CD1c-positive myeloid dendritic cell (primary cell): ENCODE results near the gene IL22RA1.

Experiments used
- DNase-seq: peaks from one replicate; pipeline ENCODE4 v3.0.0-alpha.2; 2016; ENCODE audit errors: extremely low spot score

The IL22RA1 gene

DNA sequence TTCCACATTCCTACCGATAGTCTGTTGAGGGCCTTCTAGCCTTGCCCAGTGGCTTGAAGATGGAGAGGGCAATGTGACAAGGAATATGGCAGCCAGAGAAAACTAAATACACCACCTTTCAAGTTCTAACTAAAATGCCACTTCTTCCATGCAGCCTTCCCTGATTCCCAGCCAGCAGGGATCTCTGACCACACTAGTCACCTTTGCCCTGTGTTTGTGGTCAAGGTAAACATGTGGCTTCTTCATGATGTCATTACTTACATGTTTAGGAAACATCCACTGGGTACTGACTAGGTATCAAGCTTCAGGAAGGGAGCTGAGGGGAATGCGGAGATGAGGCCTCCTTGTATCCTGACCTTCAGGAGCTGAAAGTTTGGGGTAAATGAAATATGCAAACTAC is 22.6 kb upstream of the IL22RA1 start:
- DNase-seq: no peak

DNA sequence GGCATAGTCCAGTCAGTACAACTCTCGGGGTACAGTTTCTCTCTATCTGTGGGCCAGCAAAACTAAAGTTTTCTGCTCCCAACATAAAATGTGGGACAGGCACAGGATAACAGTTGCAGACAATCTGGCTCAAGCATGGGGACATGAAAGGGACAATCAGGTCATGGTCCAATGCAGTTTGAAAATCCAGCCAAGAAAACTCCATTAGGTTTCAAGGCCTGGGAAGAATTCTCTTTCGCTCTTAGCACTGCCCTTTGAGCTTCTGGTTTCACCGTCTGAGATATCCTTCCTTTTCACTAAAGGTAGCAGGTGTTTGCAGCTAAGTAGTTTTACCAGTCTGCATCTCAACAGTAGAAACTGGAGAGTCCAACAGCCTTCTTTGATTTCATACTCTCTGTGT is 21.1 kb upstream of the IL22RA1 start:
- DNase-seq: no peak

DNA sequence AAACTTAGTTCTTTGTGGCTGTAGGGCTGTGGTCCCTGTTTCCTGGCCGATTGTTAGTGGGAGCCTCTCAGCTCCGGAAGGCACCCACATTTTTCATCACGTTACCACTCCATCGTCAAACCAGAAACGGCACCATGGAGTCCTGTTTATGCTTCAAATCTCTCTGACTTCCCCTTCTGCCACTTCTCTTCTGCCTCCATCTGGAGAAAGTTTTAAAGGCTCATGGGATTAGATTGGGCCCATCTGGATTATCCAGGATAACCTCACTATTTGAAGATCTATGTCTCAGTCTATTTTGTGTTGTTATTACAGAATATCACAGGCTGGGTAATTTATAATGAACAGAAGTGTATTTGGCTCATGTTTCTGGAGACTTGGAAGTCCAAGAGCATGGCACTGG is 19.3 kb upstream of the IL22RA1 start:
- DNase-seq: no peak

GRCh38 chr1:24161270-24161669 is 18.3 kb upstream of the IL22RA1 start:
- DNase-seq: no peak

DNA sequence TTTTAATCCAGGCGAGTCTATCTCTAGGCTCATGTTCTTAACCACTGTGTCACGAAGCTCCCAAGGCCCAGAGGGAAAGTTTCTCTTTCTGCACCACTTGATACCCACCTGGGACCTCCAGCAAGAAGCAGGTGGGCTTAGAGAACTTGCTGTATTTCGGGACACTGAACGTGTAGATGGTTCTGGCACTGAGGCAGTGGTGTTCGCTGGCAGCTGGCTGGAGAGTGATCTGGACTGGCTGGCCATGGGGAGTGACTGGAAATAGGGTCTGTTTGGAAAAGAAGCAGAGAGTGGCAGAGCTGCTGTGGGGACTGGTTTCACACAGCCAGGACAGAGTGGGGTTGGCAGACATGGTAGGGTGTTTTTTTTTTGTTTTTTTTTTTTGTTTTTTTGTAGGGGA is 16.4 kb upstream of the IL22RA1 start:
- DNase-seq: no peak

- DNase-seq: no peak
Measured at GRCh38 chr1:24157918-24158481, 15.1 kb upstream of the IL22RA1 start.

DNA sequence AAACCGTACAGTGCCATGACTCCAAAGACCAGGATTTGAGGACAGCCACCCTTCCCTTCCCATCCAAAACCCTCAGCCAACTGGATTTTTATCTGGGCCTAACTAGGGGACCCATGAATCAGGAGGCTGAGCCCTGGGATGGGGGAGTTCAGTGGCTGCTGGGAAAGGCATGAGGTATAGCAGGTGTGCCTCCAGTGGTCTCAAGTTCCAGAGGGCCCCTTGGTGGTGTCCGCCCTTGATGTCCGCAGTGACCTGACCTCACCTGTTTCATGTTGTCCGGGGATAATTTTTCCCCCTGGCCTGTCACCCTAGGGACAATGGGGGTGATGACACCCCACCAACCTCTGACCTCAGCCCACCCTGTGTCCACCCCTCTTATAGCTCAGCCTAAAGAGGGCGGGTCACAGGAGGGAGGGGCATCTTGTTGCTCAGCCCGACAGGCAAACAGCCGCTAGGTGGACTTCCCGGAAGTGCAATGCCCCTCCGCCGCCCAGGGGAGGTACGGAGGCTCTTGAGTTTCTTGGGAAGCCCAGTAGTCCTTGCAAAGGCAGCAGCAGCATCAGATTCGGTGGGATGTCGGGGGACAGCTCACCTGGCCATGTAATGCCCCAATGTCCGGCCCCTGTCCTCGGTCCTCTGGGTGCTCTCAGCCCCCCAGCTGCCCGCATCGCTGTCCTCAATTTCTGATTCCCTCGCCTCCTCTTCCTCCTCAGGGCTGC is 13.8 kb upstream of the IL22RA1 start:
- DNase-seq: no peak

DNA sequence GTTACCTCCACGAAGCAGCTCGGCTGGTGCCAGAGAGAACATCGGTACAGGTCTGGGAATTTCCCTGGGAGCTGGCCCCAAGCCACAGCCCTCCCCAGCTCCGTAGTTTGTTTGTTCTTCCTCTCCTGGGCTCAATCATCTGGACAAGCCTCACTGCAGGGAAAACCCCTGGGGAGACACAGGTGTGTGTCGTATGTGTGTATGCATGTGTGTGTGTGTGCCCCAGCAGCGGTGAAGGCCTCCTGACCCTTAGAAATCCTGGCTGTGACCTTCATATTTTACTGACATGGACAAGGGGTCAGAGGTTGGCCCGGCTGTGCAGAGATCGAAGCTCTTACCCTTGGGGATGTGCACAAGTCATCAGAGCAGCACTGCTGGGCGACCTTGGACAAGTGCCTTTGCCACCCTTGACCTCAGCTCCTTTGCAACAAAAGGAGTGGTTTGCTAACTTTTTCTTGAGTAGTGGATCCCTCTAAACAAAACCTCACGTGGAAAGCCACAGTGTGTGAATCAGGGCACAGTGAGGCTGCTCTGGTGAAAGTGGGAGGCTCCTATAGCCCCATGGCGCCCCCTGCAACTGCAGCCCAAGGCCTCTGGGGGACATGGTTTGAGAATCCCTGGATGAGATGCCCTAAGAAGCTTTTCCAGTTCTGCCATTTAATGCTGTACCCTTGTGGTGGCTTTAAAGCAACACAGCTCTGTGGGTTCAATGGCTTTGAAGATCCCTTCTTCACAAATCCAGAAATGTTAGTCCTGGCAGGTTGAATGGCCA is 12.3 kb upstream of the IL22RA1 start:
- peak; percentile 7 for DNase-seq

DNA sequence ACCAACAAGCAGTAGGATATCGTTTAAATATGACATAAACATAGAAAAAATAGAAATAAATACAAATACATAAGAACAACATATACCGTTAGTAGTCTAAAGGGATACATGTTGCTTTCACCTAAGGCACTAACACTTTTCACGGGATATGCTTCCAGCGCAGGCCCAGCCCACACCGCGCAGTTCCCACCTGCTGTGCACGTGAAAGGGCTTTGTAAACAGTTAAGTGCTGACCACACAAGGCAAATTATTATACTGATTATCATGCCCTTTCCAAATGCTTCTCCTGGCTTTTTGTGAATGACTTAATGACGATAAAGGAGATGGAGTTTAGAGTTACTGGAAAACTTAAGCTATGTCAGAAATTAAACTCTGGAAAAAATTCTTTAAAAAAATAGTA is 11.3 kb upstream of the IL22RA1 start:
- DNase-seq: no peak

GRCh38 chr1:24152631-24153494 is 9.9 kb upstream of the IL22RA1 start:
- no peak for DNase-seq

DNA sequence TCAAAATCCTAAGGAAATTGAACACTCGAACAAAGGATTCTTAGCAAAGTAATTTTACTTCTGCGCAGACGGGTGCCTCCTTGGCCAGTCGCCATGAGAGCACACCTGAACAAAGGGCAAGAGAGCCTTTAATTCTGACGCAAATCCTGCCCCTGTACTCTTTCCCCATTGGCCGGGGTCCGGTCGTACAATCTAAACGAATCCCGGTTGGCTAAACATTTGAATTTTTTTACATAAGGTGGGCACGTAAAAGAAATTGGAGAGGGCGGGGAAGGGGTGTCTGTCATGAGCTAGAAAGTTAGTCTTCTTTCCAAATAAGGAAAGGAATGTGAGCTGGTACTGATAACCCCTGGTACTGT is 8.2 kb upstream of the IL22RA1 start:
- no peak for DNase-seq

DNA sequence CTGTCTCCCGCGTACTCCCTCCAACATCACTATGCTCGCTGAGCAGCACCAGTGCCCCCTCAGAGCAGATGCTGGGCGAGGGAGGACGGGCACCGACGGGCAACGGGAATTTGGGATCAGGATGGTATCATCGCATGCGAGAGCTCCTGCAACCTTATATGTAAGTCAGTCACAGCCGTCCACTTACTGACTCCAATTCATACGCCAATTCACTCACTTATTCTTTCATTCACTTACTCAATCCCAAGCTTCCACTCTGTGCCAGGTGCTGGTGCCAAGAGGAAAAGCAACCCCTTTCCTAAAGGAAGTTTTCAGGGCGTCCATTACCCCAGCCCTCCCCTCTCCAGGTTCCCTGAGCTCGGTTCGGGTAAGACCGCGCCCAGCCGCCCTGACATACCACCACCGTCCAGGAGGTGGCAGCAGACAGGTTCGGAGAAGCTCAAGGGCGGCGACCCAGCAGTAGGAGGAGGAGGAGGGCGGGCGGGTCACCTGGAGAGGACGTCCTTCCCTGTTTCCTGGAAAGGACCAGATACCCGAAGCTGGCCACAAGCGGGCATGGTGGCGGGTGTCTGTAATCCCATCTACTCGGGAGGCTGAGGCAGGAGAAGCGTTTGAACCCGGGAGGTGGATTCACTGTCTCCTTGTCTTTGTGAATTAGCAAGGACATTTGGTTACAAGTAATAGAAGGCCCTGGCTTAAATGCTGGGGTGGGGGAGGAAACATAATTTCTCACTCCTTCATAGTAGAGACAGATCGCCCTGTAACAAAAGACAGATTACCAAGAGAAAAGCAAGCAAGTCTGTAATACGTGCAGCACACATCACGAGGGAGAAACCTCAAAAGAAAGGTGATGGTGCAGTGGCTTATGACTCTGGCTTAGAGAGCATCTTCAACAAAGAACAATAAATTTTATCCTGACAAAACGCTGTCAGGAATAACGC is 7.6 kb upstream of the IL22RA1 start:
- DNase-seq: peak; percentile 83

DNA sequence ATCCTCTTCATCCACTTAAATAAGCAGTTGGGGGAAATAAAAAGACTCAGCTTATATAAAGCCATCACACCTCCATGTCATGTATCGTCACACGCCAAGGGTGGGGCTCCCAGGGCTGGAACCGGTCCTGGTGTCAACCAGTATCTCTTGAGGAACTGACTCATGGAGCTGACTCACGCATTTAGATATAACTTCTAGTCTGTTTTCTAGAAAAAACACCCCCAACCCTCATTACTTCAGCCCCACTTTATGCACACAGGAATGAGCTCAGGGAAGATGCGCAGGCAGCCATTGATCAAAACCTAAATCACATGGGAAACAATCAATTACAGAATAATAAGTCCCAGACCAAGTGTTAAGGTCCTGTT is 6.9 kb upstream of the IL22RA1 start:
- peak; percentile 68 for DNase-seq

GRCh38 chr1:24147816-24148215 is 4.9 kb upstream of the IL22RA1 start:
- no peak for DNase-seq

DNA sequence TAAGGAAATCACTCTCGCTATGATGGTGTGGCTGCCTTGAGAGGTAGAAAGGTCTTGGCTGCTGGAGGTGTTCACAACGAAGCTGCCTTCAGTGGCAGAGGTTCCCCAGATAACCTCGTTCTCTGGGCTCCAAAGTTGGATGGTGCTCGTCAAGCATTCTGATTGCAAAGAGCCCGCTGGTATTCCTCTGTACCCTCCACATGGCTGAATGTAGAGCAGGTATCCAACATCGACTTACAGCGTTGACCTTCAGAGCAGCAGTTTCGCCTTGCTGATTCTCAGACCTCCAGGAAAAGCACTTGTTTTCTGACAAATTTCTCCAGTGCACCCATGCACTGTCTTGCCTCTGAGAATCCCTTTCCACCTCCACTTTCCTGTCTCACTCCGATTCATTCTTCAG is 4.3 kb upstream of the IL22RA1 start:
- DNase-seq: no peak

- no peak for DNase-seq
Measured at GRCh38 chr1:24141311-24141997, 1.5 kb downstream of the IL22RA1 start.

DNA sequence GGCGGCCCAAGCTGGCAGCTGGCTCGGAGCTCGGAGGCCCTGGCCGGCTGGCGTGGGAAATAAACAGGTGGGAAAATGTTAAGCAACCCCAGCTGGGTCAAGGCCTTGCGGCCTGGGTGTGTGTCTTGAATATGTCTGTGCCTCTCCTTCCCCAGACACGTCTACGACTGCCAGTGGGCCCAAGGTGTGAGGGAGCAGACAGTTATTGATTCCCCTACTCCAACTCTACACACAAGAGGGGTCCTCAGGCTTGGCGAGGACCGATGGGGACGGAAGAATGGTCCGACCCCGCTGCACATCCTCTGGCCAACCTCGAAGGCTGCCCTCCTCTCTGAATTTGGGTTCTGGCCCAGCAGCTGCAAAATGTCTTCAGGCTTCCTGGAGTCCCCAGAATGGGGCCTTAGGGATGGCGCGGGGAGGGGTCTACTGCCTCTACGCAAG is 2.2 kb downstream of the IL22RA1 start:
- no peak for DNase-seq

GRCh38 chr1:24139841-24140425 is 3.0 kb downstream of the IL22RA1 start:
- DNase-seq: no peak

DNA sequence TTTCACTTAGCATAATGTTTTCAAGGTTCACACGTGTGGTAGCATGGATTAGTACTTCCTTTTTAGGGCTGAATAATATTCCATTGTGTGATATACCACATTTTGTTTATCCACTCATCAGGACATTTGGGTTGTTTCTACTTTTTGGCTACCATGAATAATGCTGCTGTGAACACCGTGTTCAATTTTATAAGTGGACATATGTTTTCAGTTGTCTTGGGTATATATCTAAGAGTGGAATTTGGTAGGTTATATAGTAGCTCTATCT is 3.8 kb downstream of the IL22RA1 start:
- DNase-seq: no peak

DNA sequence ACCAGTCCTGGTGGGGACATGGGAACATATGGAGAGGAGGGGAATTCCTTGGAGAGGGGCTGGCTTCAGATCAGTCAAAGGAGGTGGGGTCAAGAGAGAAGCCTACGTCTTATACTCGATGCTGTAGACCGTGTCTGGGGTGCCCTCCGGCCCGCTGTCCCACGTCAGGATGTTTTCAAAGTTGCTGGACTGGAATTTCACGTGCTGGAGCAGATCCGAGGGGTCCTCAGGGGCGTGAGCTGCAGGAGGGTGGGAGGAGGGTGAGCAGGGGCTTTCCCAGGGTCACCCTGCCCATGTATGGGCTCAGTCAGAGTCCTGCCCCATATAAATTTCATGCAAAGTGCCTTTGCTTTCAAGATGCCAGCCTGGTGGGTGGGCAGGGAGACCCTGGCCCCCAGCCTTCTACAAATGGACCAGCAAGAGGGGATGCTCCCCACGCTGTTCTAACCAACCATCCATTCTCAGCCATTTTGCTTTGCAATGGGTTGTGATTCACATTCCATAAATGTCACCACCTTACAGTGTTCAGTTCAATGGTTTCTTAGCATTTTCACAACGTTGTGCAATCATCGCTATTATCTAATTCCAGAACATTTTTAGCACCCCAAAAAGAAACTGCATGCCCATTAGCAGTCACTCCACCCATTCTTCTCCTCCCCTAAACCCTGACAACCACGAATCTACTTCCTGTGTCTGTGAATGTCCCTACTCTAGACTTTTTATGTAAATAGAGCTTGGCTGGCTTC is 4.3 kb downstream of the IL22RA1 start:
- DNase-seq: no peak
